Prostate gland (tissue), 2 donors: ENCODE data around the gene NUAK1. TPM values are rescaled to one million over a fixed set of nuclear protein-coding genes. Genes with fewer than 3 reads are reported as not detected.

Experiments used
- DNase-seq: peaks from one replicate; pipeline ENCODE4 v3.0.0-alpha.2; 2019; ENCODE audit warnings: low spot score
- H3K27ac ChIP-seq, 2 donors: fragments of 200-600 bp; sonication (generic); 2 replicates each; pipeline ENCODE4 v1.5.1; 2017 to 2019
- H3K27me3 ChIP-seq: fragments of 200-600 bp; sonication (generic); replicated peaks from 2 replicates; pipeline ENCODE4 v1.5.1; 2019; ENCODE audit not compliant: insufficient read depth
- H3K36me3 ChIP-seq, 2 donors: fragments of 200-600 bp; sonication (generic); 1 replicate in 1 of 2; 2 replicates in 1 of 2; pipeline versions ENCODE4 v1.5.1 to v1.8.1; 2017 to 2019
- H3K4me1 ChIP-seq: fragments of 200-600 bp; sonication (generic); replicated peaks from 2 replicates; pipeline ENCODE4 v1.5.1; 2019
- H3K4me3 ChIP-seq, 2 donors: fragments of 200-600 bp; sonication (generic); 2 replicates each; pipeline ENCODE4 v1.5.1; 2017 to 2019
- H3K9me3 ChIP-seq: fragments of 200-600 bp; sonication (generic); 2 replicates; pipeline ENCODE4 v1.5.1; 2017
- POLR2A ChIP-seq: fragments of 450-650 bp; IDR thresholded peaks from one replicate; pipeline ENCODE4 v1.6.1; 2016; ENCODE audit warnings: antibody characterized with exemption, mild to moderate bottlenecking
- POLR2AphosphoS5 ChIP-seq: sonication (generic); formaldehyde crosslinking; IDR thresholded peaks from one replicate; pipeline ENCODE4 v1.6.1; 2017; ENCODE audit warnings: antibody characterized with exemption
- WGBS: methylation state at CpG from one replicate; pipeline ENCODE4 v1.1.5; 2018; 5-methylcytosine and 5-hydroxymethylcytosine counted together
- intact Hi-C: fragments of 100-400 bp; cut with DNase I; formaldehyde crosslinking; loops from one replicate; pipeline ENCODE4 v1.14.2; 2022
- total RNA-seq, 2 donors: library from RNA; depleted of rRNA; stranded (reverse); fragments of >200 nt; gene quantifications; one replicate each; pipeline ENCODE4 v1.1.0, GENCODE V29; 2016
- TF ChIP-seq, protein P1 (sequence below), 4 experiments: fragments of 200-600 bp in 2 of 4; fragments of 450-650 bp in 2 of 4; sonication (generic) in 2 of 4; IDR thresholded peaks; 1 replicate in 3 of 4; 2 replicates in 1 of 4; pipeline ENCODE4 v1.5.1; 2016 to 2019; ENCODE audit warnings: antibody characterized with exemption in 4 of 4, mild to moderate bottlenecking in 2 of 4, moderate library complexity in 2 of 4

The NUAK1 gene
- total RNA-seq, 2 donors from 2014 or later: 9.6 to 16.0 TPM

DNA sequence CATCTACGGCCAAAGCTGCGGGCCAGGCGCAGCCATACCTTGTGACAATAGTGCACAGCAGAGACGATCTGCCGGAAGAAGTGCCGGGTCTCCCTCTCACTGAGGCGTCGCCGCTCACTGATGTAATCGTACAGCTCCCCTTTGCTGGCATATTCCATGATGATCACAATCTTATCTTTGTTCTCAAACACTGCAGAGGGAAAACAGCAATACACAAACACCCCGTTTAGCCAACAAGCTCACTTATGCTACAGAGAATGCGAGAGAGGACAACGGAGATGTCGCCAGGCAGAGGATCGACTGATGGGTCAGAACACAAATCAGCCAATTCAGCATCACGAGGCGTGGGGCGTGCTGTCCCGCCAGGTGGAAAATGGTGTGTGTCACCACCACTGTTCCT is 52.1 kb downstream of the NUAK1 start:
- TF ChIP-seq POLR2A (no peak), POLR2AphosphoS5 (no peak)
- TF ChIP-seq, protein P1, sequence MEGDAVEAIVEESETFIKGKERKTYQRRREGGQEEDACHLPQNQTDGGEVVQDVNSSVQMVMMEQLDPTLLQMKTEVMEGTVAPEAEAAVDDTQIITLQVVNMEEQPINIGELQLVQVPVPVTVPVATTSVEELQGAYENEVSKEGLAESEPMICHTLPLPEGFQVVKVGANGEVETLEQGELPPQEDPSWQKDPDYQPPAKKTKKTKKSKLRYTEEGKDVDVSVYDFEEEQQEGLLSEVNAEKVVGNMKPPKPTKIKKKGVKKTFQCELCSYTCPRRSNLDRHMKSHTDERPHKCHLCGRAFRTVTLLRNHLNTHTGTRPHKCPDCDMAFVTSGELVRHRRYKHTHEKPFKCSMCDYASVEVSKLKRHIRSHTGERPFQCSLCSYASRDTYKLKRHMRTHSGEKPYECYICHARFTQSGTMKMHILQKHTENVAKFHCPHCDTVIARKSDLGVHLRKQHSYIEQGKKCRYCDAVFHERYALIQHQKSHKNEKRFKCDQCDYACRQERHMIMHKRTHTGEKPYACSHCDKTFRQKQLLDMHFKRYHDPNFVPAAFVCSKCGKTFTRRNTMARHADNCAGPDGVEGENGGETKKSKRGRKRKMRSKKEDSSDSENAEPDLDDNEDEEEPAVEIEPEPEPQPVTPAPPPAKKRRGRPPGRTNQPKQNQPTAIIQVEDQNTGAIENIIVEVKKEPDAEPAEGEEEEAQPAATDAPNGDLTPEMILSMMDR (IDR thresholded peaks at IDR 0.05): no peak
- Histone ChIP-seq H3K9me3 (no peaks in the 10 kb centered on the region), H3K4me1 (no peaks in the 10 kb centered on the region), H3K4me3 (no peak overlapping the region), H3K36me3 (no peaks in the 10 kb centered on the region), H3K27ac (no peak overlapping the region), H3K27me3 (no peaks in the 10 kb centered on the region)
- no peak for DNase-seq
- 91% methylated on average over 19 of the region's 19 CpGs for WGBS
- intact Hi-C loops: no loop called here

- no peak overlapping the region for H3K27ac ChIP-seq
- no peaks in the 10 kb centered on the region for H3K36me3 ChIP-seq
- H3K4me1 ChIP-seq: no peaks in the 10 kb centered on the region
- no peak for DNase-seq
- intact Hi-C loops: no loop called here
- 57% methylated on average over 2 of the region's 2 CpGs for WGBS
- no peaks in the 10 kb centered on the region for H3K9me3 ChIP-seq
- no peak for TF ChIP-seq POLR2AphosphoS5
- TF ChIP-seq, protein P1 (IDR thresholded peaks at IDR 0.05): no peak
- TF ChIP-seq POLR2A: no peak
- H3K27me3 ChIP-seq: no peaks in the 10 kb centered on the region
- no peak overlapping the region for H3K4me3 ChIP-seq
Measured at GRCh38 chr12:106085213-106085612, 53.5 kb downstream of the NUAK1 start.

DNA sequence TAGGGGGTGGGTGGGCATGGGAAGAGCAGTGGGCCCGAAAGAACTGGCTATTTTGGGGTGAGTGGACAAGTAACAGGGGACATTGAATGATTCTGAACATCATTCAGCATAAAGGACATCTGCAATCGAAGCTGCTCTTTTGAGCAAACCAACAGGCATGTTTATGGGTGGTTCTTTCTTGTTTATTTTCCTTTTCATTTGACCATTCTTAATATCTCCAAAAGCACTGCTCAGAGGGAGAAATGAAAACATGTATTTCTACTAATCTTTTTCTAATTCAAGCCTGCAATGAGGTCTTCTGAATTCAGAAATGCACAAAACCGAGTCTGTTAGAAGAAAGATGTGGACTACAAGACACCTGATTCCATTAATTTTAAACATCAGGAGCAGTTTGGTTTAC is 54.0 kb downstream of the NUAK1 start:
- WGBS: 69% methylated on average over 3 of the region's 3 CpGs
- Histone ChIP-seq H3K4me1 (no peaks in the 10 kb centered on the region), H3K4me3 (no peak overlapping the region), H3K36me3 (no peaks in the 10 kb centered on the region), H3K9me3 (no peaks in the 10 kb centered on the region), H3K27me3 (no peaks in the 10 kb centered on the region), H3K27ac (no peak overlapping the region)
- TF ChIP-seq, protein P1 (IDR thresholded peaks at IDR 0.05): no peak
- TF ChIP-seq POLR2A (no peak), POLR2AphosphoS5 (no peak)
- no peak for DNase-seq
- intact Hi-C loops: no loop called here

GRCh38 chr12:106084014-106084671 is 54.6 kb downstream of the NUAK1 start:
- no peaks in the 10 kb centered on the region for H3K36me3 ChIP-seq
- 60% methylated on average over 10 of the region's 10 CpGs for WGBS
- H3K4me1 ChIP-seq: no peaks in the 10 kb centered on the region
- H3K27me3 ChIP-seq: no peaks in the 10 kb centered on the region
- DNase-seq: no peak
- no peak overlapping the region for H3K27ac ChIP-seq
- intact Hi-C loops: no loop called here
- TF ChIP-seq POLR2A: no peak
- TF ChIP-seq, protein P1 (IDR thresholded peaks at IDR 0.05): no peak
- TF ChIP-seq POLR2AphosphoS5: no peak
- no peaks in the 10 kb centered on the region for H3K9me3 ChIP-seq
- no peak overlapping the region for H3K4me3 ChIP-seq
